AG09319 (cell line): ENCODE measurements around the gene TRMT10C.

Experiments
- DNase-seq: peaks from one replicate; pipeline ENCODE4 v3.0.0-alpha.2; 2010; ENCODE audit warnings: low read depth; ENCODE audit errors: extremely low read depth
- TF ChIP-seq, protein P1 (sequence below): IDR thresholded peaks from 2 replicates; pipeline ENCODE4 v1.5.1; 2011; ENCODE audit warnings: low read depth, mild to moderate bottlenecking, inconsistent platforms, low read length, moderate library complexity

Gene TRMT10C

DNA sequence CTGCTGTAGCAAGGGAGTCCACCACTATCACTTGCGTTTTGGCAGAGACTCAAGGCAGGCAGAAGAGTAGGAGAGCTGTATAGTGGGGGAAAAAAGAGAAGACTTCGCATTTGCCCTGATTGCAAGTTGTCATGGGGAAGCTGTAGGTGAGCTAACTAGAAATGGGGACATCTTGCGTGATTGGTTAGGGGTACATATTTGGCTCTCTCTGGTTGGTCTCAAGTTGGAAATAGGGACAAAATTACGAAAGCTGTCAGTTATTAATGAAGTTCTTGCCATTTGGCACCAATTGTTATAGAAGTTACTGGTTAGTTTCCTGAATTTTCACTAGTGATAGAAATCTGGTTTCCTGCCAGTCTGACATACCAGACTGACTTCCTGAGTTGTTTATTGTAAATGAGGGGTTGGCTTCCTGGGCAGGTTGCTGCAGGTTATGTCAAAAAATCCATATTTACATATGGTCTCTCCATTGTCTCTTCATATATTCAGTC, 40.4 kb upstream of the TRMT10C start:
- TF ChIP-seq, protein P1, sequence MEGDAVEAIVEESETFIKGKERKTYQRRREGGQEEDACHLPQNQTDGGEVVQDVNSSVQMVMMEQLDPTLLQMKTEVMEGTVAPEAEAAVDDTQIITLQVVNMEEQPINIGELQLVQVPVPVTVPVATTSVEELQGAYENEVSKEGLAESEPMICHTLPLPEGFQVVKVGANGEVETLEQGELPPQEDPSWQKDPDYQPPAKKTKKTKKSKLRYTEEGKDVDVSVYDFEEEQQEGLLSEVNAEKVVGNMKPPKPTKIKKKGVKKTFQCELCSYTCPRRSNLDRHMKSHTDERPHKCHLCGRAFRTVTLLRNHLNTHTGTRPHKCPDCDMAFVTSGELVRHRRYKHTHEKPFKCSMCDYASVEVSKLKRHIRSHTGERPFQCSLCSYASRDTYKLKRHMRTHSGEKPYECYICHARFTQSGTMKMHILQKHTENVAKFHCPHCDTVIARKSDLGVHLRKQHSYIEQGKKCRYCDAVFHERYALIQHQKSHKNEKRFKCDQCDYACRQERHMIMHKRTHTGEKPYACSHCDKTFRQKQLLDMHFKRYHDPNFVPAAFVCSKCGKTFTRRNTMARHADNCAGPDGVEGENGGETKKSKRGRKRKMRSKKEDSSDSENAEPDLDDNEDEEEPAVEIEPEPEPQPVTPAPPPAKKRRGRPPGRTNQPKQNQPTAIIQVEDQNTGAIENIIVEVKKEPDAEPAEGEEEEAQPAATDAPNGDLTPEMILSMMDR = no peak
- no peak for DNase-seq

DNA sequence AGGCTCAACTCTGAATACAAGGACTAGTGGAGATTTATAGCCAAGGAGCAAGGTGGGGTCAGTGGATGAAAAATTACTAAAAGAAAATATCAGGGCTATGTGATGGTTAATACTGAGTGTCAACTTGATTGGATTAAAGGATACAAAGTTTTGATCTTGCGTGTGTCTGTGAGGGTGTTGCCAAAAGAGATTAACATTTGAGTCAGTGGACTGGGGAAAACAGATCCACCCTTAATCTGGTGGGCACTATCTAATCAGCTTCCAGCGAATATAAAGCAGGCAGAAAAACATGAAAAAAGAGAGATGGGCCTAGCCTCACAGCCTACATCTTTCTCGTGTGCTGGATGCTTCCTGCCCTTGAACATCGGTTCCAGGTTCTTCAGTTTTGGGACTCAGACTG, 34.2 kb upstream of the TRMT10C start:
- TF ChIP-seq, protein P1 = no peak
- no peak for DNase-seq

DNA sequence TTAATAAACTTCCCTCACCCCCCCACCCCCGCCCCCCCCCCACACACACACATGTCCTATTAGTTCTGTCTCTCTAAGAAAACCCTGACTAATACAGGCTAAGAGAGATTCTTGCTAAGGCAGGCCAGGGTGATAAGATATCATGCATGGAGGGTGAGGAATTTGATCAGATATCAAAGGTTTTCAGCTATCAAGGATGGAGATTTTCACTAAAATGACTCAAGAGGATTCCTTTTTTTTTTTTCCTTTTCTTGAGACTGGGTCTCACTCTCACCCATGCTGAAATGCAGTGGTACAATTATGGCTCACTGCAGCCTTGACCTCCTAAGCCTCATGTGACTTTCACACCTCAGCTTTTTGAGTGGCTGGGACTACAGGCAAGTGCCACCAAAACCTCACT, 33.8 kb upstream of the TRMT10C start:
- TF ChIP-seq, protein P1 = no peak

GRCh38 chr3:101529816-101530685, 31.6 kb upstream of the TRMT10C start:
- TF ChIP-seq, protein P1 = no peak
- DNase-seq = no peak

More for the DNA sequence above, 33.8 kb upstream of the TRMT10C start:
- no peak for DNase-seq

- no peak for DNase-seq
- TF ChIP-seq, protein P1 = no peak
These were observed 31.0 kb upstream of the TRMT10C start for GRCh38 chr3:101530686-101531047.

GRCh38 chr3:101531473-101532086, 30.1 kb upstream of the TRMT10C start:
- TF ChIP-seq, protein P1 = no peak
- DNase-seq = no peak

GRCh38 chr3:101532783-101533602, 28.7 kb upstream of the TRMT10C start:
- TF ChIP-seq, protein P1 = no peak
- no peak for DNase-seq
